CD4-positive, alpha-beta T cell treated with Interleukin-17A for 4 hours (primary cell): ENCODE measurements around the gene CLDN5.

ENCODE experiments used
- DNase-seq: peaks from one replicate; pipeline ENCODE4 v3.0.0-alpha.2; 2020; ENCODE audit warnings: mixed read lengths

The CLDN5 gene

DNA sequence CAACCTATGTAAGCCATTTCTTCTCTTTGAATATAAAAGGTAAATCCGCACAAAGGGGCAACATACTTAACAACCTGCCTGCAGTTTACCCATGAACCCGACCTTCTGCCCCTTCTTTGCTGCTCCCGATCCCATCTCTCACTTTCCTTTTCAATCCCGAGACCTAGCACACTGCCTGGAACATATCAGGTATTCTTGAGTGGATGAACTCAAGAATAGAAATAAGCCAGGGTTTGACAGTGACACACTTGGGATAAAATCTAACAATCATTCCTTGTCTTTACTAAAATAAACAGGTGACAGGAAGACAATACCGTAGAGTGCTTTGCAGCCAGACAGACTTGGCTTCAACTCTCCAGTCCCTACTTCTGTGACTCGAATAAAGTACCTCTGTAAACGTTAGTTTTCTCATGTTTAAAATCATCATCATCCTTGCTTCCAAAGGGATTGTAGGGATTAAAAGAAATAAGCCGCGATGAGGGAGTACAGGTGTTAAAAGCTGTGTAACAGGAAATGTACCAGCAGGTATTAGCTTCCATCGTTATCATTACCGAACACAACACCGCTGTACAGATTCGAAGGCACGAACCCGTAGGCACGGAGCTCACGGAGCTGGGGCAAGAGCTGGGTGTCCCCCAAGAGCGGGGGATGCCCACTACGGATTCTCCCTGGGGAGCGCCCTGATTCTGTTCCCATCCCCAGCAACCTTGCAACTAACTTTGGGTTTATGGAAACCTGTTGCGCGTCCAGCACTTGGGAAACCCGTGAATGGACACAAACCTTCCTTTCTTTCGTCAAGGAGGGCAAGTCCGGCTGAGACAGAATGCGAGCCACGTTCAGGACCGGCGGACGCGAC, 45.9 kb downstream of the CLDN5 start:
- DNase-seq = peak; percentile 22

DNA sequence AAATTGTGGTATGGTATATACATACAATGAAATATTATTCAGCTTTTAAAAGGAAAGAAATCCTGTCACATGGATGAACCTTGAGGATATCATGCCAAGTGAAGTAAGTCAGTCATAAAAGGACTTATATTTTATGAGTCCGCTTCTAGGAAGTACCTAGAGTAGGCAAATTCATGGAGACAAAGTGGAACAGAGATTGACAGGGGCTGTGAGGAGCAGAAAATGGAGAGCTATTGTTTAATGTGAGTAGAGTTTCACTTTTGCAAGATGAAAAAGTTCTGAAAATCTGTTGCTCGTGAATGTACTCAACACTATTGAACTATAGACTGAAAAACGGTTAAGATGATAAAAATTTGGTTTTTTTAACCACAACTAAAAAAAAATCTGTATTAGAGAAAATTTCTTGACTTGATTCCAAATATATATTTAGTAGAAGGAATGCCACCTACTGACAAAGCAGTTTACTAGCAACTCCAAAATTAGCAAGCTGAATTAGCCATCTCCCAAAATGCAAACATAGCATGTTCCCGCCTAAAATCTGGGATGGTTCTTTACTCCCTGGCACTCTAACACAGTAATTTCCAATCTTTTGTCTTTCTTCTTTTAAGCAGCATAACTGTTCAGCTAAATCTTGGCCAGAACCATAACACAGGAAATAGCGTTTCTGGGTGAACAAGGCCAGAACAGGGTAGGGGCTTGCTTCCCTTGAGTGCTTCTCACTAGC, 46.7 kb downstream of the CLDN5 start:
- no peak for DNase-seq

DNA sequence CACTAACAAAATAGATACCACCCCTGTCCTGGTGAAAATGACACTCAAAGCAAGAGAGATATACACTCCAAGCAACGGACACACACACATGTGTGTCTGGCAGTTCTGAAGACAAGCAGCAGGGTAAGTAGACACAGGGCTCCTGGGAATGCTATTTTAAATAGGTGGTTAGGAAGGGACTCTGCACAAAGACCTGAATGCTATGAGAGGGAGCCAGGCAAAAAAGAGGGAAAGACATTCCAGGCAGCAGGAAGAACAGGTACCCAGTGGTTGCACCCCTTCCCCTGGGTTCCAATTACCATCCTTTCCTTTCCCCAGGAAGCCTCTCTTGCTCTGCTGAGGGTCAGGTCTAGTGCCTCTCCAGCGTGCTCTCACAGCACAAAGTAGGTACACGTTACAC, 48.2 kb downstream of the CLDN5 start:
- DNase-seq = no peak

DNA sequence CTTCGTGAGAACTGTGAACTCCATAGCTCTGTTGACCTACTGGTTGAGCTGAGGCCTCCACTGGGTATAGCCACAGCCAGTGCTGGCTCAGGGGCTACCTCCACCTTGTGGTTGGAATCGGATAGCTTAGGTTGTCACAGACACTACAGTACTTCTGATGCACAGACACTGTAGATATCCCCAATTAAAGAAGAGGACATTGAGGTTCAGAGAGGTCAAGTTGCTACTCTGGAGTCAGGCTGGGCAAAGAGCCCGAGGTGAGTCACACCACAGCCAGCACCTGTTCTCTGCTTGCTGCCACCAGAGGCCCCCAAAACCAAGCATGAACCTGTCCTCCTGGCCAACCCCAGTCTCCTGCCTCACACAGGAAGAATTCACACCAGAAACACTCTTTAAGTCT, 50.6 kb downstream of the CLDN5 start:
- DNase-seq = no peak
